Activated CD4-positive, alpha-beta T cell treated with anti-CD3 and anti-CD28 coated beads, Interleukin-10, Interleukin-2, amounts not matched to agents 100 ng/mL and 50 ng/mL, durations not matched to agents 16 hours and 8 hours (primary cell): Measurements from ENCODE around the gene MT3.

Experiments used
- DNase-seq: peaks from one replicate; pipeline ENCODE4 v3.0.0-alpha.2; 2020

The MT3 gene

DNA sequence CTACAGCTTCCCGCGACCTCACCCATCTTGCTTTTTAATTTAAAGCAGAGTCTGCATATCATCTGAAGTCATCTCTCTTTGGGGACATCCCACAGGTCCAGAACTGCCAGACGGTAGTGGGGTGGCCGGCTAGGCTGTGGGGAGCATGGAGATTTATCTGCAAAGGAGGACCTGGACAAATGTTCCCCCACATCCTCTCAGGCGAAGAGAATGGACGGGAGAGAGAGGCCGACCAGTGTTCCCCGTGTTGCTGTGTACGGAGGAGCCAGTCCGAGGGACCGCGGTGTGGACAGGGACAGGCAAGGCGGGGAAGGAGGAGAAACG, 42.5 kb downstream of the MT3 start:
- no peak for DNase-seq

DNA sequence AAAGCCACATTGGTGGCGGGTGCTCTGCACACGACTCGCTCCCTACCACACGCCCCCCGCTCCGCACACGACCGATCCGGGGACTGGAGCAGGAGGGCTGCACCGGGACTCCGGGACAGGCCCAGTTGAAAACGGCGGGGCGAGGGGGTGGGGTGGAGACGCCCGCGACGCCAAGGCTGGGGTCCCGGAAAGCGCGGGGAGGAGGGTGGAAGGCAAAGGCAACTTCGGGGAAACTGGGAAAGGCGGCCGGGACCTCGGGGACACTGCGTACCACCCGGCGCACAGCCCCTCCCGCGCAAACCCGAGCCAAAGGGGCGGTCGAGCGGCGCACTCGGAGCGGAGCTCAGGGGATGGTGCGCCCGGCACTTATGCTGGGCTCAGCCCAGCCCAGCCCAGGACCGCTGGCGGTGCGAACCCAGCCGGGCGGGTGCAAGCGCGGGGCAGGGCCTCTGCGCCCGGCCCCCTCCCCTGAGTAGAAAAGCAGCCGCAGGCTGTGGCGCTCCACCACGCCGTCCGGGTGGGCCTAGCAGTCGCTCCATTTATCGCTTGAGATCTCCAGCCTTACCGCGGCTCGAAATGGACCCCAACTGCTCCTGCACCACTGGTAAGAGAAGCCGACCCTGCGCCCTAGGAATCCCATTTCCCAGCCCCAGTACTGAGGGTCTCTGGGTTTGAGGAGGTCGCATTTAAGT, 43.0 kb downstream of the MT3 start, which contains the start of gene MT1M:
Gene MT1M, plus strand, starts transcription at position 504 of the 692 bp plus-strand sequence. Its CDS starts 73 bp downstream, at position 577.
- DNase-seq: no peak

DNA sequence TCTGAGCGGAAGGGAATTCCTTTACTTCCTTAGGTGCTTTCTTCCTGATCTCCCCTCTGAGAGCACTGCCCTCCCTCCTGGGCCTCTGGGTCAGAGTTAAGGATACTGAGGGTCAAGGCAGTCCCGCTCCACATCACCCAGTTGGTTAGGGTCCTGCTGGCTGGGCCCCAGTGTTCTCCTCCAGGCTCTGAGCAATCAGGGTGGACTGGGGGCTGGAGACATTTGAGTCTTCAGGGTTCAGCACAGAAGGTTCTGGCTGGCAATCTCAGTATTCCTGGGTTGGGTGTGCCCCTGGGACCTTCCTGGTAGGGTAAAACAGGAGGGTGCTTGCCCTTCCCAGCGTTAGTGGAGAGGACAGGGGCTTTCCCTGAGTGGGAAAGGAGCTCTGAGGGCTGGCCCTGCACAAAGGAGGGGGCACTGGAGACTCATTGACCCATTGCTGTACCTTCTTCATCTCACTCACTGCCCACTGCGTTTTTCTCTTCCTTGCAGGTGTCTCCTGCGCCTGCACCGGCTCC, 43.6 kb downstream of the MT3 start:
- DNase-seq: no peak

DNA sequence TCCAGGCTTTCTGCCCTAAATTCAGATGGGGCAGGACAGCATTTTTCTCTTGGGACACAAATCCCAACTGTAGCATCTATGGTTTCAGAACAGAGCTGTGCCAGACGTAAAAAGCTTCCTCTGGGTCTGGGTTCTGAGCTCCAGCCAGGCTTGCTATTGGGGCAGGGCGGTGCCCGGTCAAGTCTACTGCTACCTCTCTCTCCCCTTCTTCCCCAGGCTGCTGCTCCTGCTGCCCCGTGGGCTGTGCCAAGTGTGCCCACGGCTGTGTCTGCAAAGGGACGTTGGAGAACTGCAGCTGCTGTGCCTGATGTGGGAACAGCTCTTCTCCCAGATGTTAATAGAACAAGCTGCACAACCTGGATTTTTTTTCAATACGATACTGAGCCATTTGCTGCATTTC, 44.2 kb downstream of the MT3 start:
- DNase-seq: no peak

DNA sequence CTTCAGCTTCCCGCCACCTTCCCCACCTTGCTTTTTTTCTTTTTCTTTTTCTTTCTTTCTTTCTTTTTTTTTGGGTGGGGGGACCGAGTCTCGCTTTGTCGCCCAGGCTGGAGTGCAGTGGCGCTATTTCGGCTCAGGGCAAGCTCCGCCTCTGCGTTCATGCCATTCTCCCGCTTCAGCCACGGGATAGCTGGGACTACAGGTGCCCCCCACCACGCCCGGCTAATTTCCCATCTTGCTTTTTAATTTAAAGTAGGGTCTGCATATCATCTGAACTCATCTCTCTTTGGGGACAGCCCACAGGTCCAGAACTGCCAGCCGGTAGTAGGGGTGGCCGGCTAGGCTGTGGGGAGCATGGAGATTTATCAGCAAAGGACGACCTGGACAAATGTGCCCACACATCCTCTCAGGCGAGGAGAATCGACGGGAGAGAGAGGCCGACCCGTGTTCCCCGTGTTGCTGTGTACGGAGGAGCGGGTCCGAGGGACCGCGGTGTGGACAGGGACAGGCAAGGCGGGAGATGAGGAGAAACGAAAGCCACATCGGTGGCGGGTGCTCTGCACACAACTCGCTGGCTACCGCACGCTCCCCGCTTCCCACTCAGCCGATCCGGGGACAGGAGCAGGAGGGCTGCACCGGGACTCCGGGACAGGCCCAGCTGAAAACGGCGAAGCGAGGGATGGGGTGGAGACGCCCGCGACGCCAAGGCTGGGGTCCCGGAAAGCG, 45.5 kb downstream of the MT3 start:
- DNase-seq: no peak

DNA sequence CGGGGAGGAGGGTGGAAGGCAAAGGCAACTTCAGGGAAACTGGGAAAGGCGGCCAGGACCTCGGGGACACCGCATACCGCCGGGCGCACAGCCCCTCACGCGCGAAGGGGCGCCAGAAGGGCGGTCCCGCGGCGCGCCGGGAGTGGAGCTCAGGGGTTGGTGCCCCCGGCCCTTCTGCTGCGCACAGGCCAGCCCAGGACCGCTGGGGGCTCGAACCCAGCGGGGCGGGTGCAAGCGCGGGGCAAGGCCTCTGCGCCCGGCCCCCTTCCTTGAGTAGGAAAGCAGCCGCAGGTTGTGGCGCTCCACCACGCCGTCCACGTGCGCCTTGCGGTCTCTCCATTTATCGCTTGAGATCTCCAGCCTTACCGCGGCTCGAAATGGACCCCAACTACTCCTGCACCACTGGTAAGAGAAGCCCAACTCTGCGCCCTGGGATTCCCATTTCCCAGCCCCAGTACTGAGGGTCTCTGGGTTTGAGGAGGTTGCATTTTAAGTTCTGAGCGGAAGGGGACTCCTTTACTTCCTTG, 46.2 kb downstream of the MT3 start:
- no peak for DNase-seq

DNA sequence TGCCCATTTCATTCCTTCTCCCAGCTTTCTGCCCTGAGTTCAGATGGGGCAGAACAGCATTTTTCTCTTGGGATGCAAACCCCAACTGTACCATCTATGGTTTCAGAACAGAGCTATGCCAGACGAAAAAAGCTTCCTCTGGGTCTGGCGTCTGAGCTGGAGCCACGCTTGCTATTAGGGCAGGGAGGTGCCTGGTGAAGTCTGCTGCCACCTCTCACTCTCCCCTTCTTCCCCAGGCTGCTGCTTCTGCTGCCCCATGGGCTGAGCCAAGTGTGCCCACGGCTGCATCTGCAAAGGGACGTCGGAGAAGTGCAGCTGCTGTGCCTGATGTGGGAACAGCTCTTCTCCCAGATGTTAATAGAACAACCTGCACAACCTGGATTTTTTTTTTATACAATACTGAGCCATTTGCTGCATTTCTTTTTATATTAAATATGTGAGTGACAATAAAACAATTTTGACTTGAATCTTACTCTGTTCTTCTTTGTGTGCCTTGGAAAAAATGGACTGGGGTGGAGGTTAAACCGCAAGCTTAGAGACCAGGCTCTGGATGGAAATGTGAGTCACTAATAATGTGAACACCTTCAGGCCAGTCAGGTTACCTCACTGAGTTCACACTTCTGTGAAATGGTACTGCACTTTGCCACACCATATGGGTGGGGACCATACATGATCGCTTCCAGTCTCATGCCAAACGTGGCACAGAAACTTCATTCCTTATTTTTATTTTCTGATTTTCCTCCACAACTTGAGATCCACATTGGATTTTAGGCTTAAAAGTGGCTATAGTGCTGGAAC, 47.5 kb downstream of the MT3 start:
- no peak for DNase-seq

DNA sequence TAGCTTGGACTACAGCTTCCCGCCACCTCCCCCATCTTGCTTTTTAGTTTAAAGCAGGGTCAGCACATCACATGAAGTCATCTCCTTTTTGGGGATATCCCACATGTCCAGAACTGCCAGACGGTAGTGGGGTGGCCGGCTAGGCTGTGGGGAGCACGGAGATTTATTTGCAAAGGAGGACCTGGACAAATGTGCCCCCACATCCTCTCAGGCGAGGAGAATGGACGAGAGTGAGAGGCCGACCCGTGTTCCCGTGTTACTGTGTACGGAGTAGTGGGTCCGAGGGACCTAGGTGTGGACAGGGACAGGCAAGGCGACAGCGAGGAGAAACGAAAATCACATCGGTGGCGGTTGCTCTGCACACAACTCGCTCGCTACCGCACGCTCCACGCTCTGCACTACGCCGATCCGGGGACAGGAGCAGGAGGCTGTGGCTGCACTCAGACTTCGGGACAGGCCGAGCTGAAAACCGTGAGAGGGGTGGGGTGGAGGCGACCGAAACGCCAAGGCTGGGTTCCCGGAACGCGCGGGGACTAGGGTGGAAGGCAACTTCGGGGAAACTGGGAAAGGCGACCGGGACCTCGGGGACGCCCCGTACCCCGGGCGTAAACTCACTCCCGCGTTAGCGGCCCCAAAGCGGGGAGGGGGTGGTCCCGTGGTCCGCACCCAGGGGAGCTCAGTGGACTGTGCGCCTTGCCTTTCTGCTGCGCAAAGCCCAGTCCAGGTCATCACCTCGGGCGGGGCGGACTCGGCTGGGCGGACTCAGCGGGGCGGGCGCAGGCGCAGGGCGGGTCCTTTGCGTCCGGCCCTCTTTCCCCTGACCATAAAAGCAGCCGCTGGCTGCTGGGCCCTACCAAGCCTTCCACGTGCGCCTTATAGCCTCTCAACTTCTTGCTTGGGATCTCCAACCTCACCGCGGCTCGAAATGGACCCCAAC, 48.8 kb downstream of the MT3 start, which contains the start of gene MT1A:
Gene MT1A, plus strand, starts transcription at position 853 of the 937 bp plus-strand sequence. Its CDS starts 73 bp downstream, at position 926.
- no peak for DNase-seq

DNA sequence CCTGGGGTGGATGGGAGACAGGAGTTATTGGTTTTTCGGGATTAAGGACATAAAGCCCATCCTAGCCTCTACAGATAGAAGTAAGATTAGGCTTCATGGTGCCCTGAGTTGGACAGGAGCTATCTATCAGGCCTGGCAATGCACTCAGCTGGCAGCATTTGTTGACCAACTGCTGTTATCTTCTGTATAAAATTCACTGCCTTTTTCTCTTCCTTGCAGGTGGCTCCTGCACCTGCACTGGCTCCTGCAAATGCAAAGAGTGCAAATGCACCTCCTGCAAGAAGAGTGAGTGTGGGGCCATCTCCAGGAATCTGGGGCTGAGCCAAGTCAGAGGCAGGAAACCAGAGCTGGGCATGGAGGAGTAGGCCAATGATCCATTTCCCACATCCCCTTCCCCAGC, 49.7 kb downstream of the MT3 start:
- DNase-seq: no peak

DNA sequence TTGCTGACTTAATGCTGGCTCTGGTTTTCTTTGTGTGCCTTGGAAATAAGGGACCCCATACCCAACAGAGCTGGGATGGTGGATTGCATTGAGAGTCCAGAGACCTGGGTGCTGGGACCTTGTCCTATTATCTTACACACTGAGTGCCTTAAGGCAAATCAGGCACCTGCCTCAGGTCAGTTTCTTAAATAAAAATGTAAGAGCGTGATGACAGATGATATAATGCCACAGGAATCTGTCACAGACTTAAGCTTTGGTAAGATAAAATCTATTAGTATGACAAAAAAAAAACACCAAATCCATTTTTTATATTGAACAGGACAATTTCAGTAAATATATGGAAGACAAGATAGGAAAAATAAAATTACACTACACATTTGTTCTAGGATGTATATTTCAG, 50.7 kb downstream of the MT3 start:
- no peak for DNase-seq
